Measurements from ENCODE around the gene NHERF1.

GRCh38 chr17:74806334-74806733 lies 57.9 kb downstream of the NHERF1 start:
- no peak for TF ChIP-seq ZNF600 (tag by site-specific recombination; IDR thresholded peaks at IDR 0.05)
- TF ChIP-seq CTCF (tag by site-specific recombination; IDR thresholded peaks at IDR 0.05): no peak
- no peak for TF ChIP-seq OSR2 (tag by site-specific recombination; IDR thresholded peaks at IDR 0.05)
- no peak for TF ChIP-seq ZNF510 (tag by site-specific recombination; IDR thresholded peaks at IDR 0.05; ENCODE audit: insufficient replicate concordance)
- TF ChIP-seq GFI1B (tag by site-specific recombination; IDR thresholded peaks at IDR 0.05): no peak
- no peak for TF ChIP-seq ZNF404 (tag by site-specific recombination; IDR thresholded peaks at IDR 0.05)
- no peak for TF ChIP-seq ZNF677 (tag by site-specific recombination; IDR thresholded peaks at IDR 0.05)
- no peak for TF ChIP-seq MYNN (tag by site-specific recombination; IDR thresholded peaks at IDR 0.05; ENCODE audit: borderline replicate concordance)
- TF ChIP-seq ZNF449 (tag by site-specific recombination; IDR thresholded peaks at IDR 0.05): no peak
- TF ChIP-seq BCL11A (tag by site-specific recombination; IDR thresholded peaks at IDR 0.05; ENCODE audit: low read depth): no peak
